ENCODE measurements around the gene NRXN3. TPM values are rescaled to one million over a fixed set of nuclear protein-coding genes. Genes with fewer than 3 reads are reported as not detected.

The NRXN3 gene
- total and polyA plus RNA-seq, 8 donors: 1.3 to 7.6 (median 1.5) TPM

GRCh38 chr14:78259831-78260230 is 89.7 kb downstream of the NRXN3 start:
- no peaks in the 10 kb centered on the region for H3K4me1 ChIP-seq
- no peaks in the 10 kb centered on the region for H3K27me3 ChIP-seq
- H3K27ac ChIP-seq: no peak overlapping the region
- H3K36me3 ChIP-seq: no peaks in the 10 kb centered on the region
- DNase-seq (no peak), ATAC-seq (no peak)
- intact Hi-C loops (cut with DNase I): no loop called here
- H3K9me3 ChIP-seq: no peaks in the 10 kb centered on the region
- H3K4me3 ChIP-seq: no peak overlapping the region
- TF ChIP-seq, protein P1, sequence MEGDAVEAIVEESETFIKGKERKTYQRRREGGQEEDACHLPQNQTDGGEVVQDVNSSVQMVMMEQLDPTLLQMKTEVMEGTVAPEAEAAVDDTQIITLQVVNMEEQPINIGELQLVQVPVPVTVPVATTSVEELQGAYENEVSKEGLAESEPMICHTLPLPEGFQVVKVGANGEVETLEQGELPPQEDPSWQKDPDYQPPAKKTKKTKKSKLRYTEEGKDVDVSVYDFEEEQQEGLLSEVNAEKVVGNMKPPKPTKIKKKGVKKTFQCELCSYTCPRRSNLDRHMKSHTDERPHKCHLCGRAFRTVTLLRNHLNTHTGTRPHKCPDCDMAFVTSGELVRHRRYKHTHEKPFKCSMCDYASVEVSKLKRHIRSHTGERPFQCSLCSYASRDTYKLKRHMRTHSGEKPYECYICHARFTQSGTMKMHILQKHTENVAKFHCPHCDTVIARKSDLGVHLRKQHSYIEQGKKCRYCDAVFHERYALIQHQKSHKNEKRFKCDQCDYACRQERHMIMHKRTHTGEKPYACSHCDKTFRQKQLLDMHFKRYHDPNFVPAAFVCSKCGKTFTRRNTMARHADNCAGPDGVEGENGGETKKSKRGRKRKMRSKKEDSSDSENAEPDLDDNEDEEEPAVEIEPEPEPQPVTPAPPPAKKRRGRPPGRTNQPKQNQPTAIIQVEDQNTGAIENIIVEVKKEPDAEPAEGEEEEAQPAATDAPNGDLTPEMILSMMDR (IDR thresholded peaks at IDR 0.05): no peak

DNA sequence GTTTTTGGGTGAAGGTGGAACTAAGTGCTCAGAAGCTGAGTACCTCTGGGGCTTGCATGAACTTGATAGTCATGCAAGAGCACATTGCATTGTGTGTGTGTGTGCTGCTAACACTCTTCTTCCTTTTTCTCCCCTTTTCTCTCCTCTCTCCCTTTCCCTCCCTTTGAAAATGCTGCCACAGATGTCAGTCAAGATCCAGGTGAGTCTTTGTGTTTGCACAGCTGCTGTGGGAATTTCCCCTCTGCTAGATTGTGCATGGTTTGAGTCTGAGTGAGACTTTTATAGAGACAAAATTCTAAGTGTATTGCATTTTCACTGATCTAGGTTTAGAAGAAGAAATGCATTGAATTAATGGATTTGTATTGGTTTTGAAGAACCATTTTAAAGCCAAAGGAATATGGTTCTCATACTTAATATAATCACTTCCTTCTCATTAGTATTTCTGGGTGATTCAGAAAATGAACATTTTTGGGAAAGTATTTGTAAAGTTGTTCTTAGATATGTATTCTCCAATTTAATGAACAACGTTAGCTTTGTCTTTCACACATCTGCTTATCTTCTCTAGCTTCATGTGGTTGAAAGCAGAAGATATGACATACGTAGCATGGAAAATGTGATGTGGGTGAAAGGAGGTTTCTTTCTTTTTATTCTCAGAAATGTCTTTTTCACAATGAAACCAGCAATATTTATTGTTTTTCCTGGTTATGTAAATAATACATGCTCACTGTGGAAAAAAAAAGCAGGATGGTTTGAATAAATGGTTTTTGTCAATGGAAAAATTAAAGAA is 108.5 kb downstream of the NRXN3 start:
- ATAC-seq: no peak
- H3K9me3 ChIP-seq: no peaks in the 10 kb centered on the region
- H3K27ac ChIP-seq: no peak overlapping the region
- TF ChIP-seq, protein P1 (IDR thresholded peaks at IDR 0.05): no peak
- no peaks in the 10 kb centered on the region for H3K4me1 ChIP-seq
- H3K27me3 ChIP-seq: no peaks in the 10 kb centered on the region
- no peaks in the 10 kb centered on the region for H3K36me3 ChIP-seq
- H3K4me3 ChIP-seq: no peak overlapping the region
- intact Hi-C loops (cut with DNase I): no loop called here
- no peak for DNase-seq

DNA sequence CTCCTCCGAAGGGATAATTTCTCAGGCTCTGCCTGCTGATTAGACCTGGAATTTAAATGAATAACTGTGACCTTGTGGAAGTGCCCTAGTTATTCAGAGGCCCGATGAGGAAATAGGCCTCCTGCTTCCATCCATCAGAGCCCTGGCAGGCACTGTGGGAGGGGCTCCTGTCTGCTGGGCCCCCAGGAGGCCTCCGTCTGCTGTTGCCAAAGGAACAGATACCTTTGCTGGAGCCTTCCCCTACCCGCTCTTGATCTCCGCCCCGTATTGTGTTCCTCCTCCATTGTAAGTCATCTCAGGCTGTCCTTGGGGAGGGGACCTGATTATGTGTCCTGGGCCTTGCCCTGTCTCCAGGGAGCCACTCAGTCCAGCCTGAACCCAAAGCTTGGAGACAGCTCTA is 112.3 kb downstream of the NRXN3 start:
- Histone ChIP-seq H3K27ac (no peak overlapping the region), H3K36me3 (no peaks in the 10 kb centered on the region), H3K4me1 (no peaks in the 10 kb centered on the region), H3K27me3 (no peaks in the 10 kb centered on the region), H3K4me3 (no peak overlapping the region), H3K9me3 (no peaks in the 10 kb centered on the region)
- intact Hi-C loops (cut with DNase I): no loop called here
- DNase-seq (no peak), ATAC-seq (no peak)
- TF ChIP-seq, protein P1 (IDR thresholded peaks at IDR 0.05): no peak

GRCh38 chr14:78286210-78286609 is 116.0 kb downstream of the NRXN3 start:
- no peak for ATAC-seq
- no peaks in the 10 kb centered on the region for H3K4me1 ChIP-seq
- H3K4me3 ChIP-seq: no peak overlapping the region
- no peak for DNase-seq
- TF ChIP-seq, protein P1 (IDR thresholded peaks at IDR 0.05): no peak
- intact Hi-C loops (cut with DNase I): no loop called here
- H3K9me3 ChIP-seq: no peaks in the 10 kb centered on the region
- no peaks in the 10 kb centered on the region for H3K36me3 ChIP-seq
- H3K27me3 ChIP-seq: no peaks in the 10 kb centered on the region
- no peak overlapping the region for H3K27ac ChIP-seq

- H3K4me1 ChIP-seq: no peaks in the 10 kb centered on the region
- H3K27me3 ChIP-seq: no peaks in the 10 kb centered on the region
- TF ChIP-seq, protein P1 (IDR thresholded peaks at IDR 0.05): no peak
- ATAC-seq: no peak
- no peak overlapping the region for H3K27ac ChIP-seq
- DNase-seq: no peak
- no peaks in the 10 kb centered on the region for H3K36me3 ChIP-seq
- H3K9me3 ChIP-seq: no peaks in the 10 kb centered on the region
- intact Hi-C loops (cut with DNase I): no loop called here
- no peak overlapping the region for H3K4me3 ChIP-seq
Observed at GRCh38 chr14:78292003-78292402, 121.8 kb downstream of the NRXN3 start.

All from left lung (tissue), 10 donors.